Activated B cell treated with CpG ODN at 0.5 μM for 24 hours (primary cell): ENCODE results near the gene ZNF462. TPM values are rescaled to one million over a fixed set of nuclear protein-coding genes. Genes with fewer than 3 reads are reported as not detected.

ENCODE experiments used
- ATAC-seq: fragments of 200-7000 bp; cut with Tn5 transposase; one replicate; pipeline ENCODE4 v1.10.0; 2021; ENCODE audit warnings: low read depth, mild to moderate bottlenecking, moderate library complexity
- CTCF ChIA-PET: fragments of 350-600 bp; sonication (Branson Sonifier 250); formaldehyde crosslinking; loops from one replicate; lab custom pipeline; 2021; ENCODE audit warnings: antibody characterized with exemption; lab: Charles Lee
- POLR2A ChIA-PET: fragments of 350-600 bp; sonication (Branson Sonifier 250); formaldehyde crosslinking; loops from one replicate; lab custom pipeline; 2021; ENCODE audit warnings: antibody characterized with exemption; lab: Charles Lee
- DNase-seq: peaks from one replicate; pipeline ENCODE4 v3.0.0; 2022
- H3K27ac Mint-ChIP-seq: one replicate; pipeline ENCODE4 v1.8.0; 2020; ENCODE audit warnings: mixed read lengths
- H3K27me3 Mint-ChIP-seq: one replicate; pipeline ENCODE4 v1.8.0; 2021; ENCODE audit warnings: mixed read lengths
- H3K36me3 Mint-ChIP-seq: one replicate; pipeline ENCODE4 v1.8.0; 2021; ENCODE audit warnings: low read depth, mixed read lengths
- H3K4me1 Mint-ChIP-seq: one replicate; pipeline ENCODE4 v1.8.0; 2021; ENCODE audit warnings: mixed read lengths
- H3K4me3 Mint-ChIP-seq: one replicate; pipeline ENCODE4 v1.8.0; 2020; ENCODE audit warnings: mild to moderate bottlenecking, mixed read lengths
- H3K9me3 Mint-ChIP-seq: one replicate; pipeline ENCODE4 v1.8.0; 2020; ENCODE audit warnings: mixed read lengths
- intact Hi-C: fragments of 100-400 bp; cut with micrococcal nuclease; formaldehyde crosslinking; loops from one replicate; pipeline ENCODE4 v1.15.1; 2024
- total RNA-seq: library from RNA; stranded (reverse); gene quantifications from 2 replicates; pipeline ENCODE4 v1.2.3, GENCODE V29; 2022
- TF ChIP-seq, protein P1 (sequence below): fragments of 200-600 bp; IDR thresholded peaks from one replicate; pipeline ENCODE4 v1.8.0; 2022; ENCODE audit warnings: antibody characterized with exemption, mild to moderate bottlenecking

The ZNF462 gene
- total RNA-seq, 1 donor from 2014 or later = not detected

DNA sequence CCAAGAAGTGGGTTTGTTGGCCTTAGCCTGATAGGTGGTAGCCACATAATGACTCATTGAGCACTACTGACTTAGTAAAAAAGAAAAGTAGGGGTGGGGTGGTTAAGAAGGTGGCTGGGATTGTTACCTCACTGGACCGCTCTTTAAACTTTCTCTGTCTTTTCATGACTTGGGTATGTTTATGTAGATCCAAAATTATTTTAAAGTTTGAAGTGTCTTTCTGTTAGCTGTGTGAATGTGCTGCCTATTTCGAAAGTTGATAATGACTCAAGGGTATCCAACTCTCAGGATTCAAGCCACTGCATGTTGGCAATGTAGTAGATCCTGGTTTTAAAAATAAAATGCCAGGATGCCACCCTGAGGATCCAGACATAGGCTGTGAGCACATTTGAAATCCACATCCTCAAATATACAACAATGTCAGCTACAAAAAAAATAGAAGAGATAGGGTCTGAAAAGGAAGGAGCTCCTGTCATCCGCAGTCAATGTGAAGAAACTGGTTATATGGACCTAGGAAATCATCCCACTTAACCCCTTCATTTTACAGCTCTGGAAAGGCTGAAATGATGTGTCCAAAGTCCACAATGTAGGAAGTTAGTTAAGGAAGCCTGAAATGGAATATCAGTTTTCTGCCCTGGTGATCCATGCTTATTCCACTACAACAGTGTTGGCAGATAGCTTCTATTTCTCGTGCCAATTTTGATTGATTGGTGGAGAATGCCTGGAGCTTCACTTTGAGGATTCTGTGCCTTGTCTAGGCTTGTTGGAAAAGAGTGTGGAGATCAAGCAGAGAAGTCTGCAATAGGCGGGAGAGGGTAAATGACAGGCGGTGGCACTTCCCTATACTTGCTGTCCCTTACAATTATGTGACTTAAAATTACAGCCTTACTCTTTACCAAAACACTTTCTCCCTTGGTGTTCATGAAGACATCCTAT, 23.4 kb downstream of the ZNF462 start:
- H3K4me1 Mint-ChIP-seq = no peaks in the 10 kb centered on the region
- no peak for DNase-seq
- no peaks in the 10 kb centered on the region for H3K36me3 Mint-ChIP-seq
- CTCF ChIA-PET = no interaction called here
- no peak for ATAC-seq
- no peak overlapping the region for H3K27ac Mint-ChIP-seq
- TF ChIP-seq, protein P1, sequence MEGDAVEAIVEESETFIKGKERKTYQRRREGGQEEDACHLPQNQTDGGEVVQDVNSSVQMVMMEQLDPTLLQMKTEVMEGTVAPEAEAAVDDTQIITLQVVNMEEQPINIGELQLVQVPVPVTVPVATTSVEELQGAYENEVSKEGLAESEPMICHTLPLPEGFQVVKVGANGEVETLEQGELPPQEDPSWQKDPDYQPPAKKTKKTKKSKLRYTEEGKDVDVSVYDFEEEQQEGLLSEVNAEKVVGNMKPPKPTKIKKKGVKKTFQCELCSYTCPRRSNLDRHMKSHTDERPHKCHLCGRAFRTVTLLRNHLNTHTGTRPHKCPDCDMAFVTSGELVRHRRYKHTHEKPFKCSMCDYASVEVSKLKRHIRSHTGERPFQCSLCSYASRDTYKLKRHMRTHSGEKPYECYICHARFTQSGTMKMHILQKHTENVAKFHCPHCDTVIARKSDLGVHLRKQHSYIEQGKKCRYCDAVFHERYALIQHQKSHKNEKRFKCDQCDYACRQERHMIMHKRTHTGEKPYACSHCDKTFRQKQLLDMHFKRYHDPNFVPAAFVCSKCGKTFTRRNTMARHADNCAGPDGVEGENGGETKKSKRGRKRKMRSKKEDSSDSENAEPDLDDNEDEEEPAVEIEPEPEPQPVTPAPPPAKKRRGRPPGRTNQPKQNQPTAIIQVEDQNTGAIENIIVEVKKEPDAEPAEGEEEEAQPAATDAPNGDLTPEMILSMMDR = no peak
- no peak overlapping the region for H3K4me3 Mint-ChIP-seq
- POLR2A ChIA-PET = no interaction called here
- no peaks in the 10 kb centered on the region for H3K27me3 Mint-ChIP-seq
- H3K9me3 Mint-ChIP-seq = no peaks in the 10 kb centered on the region
- intact Hi-C loops = no loop called here

DNA sequence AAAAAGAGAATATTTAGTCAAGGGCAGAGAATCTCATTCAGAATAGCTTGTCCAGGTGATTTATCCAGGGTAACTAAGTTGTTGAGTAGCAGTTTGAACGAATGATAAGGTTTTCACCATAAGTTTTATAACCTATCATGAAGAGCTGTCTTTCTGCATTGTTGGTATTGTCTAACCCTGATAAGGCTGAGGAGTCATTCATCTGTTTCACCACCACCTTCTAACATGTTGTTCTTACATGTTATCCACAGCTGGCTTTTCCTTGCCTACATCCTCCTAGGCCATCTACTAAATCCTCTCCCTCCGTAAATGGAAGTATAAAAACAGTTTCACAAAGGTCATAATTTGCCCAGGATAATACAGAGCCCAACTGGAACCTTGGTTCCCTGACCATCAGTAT, 24.1 kb downstream of the ZNF462 start:
- Mint-ChIP-seq H3K36me3 (no peaks in the 10 kb centered on the region), H3K9me3 (no peaks in the 10 kb centered on the region), H3K4me3 (no peak overlapping the region), H3K27ac (no peak overlapping the region), H3K4me1 (no peaks in the 10 kb centered on the region), H3K27me3 (no peaks in the 10 kb centered on the region)
- intact Hi-C loops = no loop called here
- ChIA-PET CTCF (no interaction called here), POLR2A (no interaction called here)
- ATAC-seq (no peak), DNase-seq (no peak)
- TF ChIP-seq, protein P1 = no peak

DNA sequence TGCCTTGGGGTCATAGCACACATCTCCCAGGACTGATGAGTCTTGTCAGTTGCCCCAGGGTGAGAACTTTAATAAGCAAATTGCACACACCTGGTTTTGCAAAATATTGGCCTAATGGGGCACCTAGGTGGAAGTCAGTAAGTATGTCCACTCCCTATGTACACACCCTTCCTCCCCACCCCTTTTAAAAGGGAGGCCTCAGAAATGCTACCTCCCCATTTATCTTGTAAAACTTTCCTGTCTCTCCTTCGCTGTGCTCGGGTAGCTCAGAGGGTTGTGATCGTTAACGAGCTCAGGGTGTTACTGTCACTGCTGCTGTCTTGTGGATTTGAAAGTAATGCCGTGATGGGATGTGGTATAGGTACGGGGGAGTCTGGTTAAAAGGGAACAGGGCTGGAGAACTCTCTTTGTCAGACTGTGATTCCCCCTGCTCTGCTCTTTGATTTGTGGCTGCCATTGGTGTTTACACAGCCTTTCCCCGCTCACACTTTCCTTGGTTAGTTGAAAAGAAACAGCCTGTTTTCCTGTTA, 26.2 kb downstream of the ZNF462 start:
- H3K36me3 Mint-ChIP-seq = no peaks in the 10 kb centered on the region
- no peaks in the 10 kb centered on the region for H3K27me3 Mint-ChIP-seq
- ATAC-seq (no peak), DNase-seq (no peak)
- ChIA-PET CTCF (no interaction called here), POLR2A (no interaction called here)
- H3K9me3 Mint-ChIP-seq = no peaks in the 10 kb centered on the region
- H3K27ac Mint-ChIP-seq = no peak overlapping the region
- H3K4me1 Mint-ChIP-seq = no peaks in the 10 kb centered on the region
- TF ChIP-seq, protein P1 = no peak
- no peak overlapping the region for H3K4me3 Mint-ChIP-seq
- intact Hi-C loops = no loop called here

DNA sequence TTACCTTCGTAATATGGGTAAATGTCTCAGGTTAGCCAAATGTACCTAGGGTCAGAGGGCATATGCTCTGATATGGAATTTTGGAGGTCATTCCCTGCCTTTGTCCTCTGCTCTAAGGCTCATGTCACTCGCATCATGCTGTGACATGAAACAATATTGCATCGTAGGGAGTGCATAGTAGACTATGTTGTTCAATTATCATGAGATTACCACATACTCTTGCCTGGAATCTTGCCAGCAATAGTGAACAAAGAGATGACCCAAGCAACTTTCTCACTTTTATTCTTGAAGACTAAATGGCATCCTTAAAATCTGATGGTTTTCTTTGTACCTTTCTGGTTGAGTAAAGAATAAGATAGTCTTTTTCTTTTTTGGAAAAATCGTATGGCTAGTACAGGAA, 27.6 kb downstream of the ZNF462 start:
- no peaks in the 10 kb centered on the region for H3K9me3 Mint-ChIP-seq
- no peaks in the 10 kb centered on the region for H3K27me3 Mint-ChIP-seq
- ATAC-seq = no peak
- H3K36me3 Mint-ChIP-seq = no peaks in the 10 kb centered on the region
- ChIA-PET CTCF (no interaction called here), POLR2A (no interaction called here)
- intact Hi-C loops = no loop called here
- TF ChIP-seq, protein P1 = no peak
- no peak for DNase-seq
- no peak overlapping the region for H3K27ac Mint-ChIP-seq
- H3K4me1 Mint-ChIP-seq = no peaks in the 10 kb centered on the region
- H3K4me3 Mint-ChIP-seq = no peak overlapping the region

DNA sequence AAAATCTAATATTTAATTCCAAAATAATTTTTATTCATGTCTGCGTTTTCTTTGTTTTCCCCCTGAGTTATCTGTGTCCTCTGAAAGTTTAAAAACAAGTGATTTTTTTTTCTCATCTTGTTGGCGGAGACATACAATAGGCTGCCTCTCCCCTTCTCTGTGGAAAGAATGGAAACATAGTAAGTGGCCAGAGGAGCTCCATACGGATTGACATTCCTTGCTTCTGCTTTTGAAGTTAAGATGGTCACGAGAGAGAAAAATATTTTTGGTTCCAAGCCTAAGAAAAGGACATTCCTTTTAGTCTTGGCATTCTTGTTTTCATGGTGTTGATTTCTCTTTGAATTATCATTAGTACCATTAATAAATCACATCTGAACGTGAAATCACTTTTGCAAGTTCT, 28.3 kb downstream of the ZNF462 start:
- intact Hi-C loops = no loop called here
- Mint-ChIP-seq H3K4me3 (no peak overlapping the region), H3K27ac (no peak overlapping the region), H3K36me3 (no peaks in the 10 kb centered on the region), H3K4me1 (no peaks in the 10 kb centered on the region), H3K27me3 (no peaks in the 10 kb centered on the region), H3K9me3 (no peaks in the 10 kb centered on the region)
- DNase-seq = no peak
- TF ChIP-seq, protein P1 = no peak
- no peak for ATAC-seq
- CTCF ChIA-PET = no interaction called here
- POLR2A ChIA-PET = no interaction called here
